GM12801 (cell line): ENCODE data around the gene FAM53B.

Source experiments
- CTCF ChIP-seq: IDR thresholded peaks from one replicate; pipeline ENCODE4 v1.5.1; 2011; ENCODE audit warnings: control low read depth; ENCODE audit not compliant: insufficient read length; ENCODE audit errors: extremely low read depth

FAM53B gene

DNA sequence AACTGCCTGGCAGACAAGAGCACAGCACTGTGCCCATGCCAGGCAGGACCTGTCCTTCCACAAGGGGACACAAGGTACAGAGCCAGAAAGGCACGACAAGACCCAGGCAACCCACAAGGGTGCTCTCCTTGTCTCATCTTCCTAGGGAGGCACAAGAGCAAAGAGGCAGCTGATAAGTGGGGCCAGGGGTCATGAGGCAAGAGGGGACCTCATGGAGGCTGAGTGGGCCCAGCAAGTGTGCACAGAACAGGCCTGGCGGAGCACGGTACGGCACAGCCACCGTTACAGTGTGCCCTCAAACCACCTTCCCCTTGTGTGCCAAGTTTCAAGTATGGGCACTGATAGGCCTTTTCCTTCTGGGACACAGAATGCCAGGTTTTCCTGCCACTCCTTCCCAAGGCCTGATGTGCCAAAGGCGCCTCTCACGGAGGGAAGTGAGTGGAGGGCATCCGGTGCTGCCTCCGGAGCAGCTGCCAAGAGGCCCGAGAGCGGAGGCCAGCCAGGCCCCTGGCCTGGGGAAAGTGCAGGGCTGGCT lies 75.6 kb downstream of the FAM53B start:
- TF ChIP-seq CTCF: no peak

DNA sequence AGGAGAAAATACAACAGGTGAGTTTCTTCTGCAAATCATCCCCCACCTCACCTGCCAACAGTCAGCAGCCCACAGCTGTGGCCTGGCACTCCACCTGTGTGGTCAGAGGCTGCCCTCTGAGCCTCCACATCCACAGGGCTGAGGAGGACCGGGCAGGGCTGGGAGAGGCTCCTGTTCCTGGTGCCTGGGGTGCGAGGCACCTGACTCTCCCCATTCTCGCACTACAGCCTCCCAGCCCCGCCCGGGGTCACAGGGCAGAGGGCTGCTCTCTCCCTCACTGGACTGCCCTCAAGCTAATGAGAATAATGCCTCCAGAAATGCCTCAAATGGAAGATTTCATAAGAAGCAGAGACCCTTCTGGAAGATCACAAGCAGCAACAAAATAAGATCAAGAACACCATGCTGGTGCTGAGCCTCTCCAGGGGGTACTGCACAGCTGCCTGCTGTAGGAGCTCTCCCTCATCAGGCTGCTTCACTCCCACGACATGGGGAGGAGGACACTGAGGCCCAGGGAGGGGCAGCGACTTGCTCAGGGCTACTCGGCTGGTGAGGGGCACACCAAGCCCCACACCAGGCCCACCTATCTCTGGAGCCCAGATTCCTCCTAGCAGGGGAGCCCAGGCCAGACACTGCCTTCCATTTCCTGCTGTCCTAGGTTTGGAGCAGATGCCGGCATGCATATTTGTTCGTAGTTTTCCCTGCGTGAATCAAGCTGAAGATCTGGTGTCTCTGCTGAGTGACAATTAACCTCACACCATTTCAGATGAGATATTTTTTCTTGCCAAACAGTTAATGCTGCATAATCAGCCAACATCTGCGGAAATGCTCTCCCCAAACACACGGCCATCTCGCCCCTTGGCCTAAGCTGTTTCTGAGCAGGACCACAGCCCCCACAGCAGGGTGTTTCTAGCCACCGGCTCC lies 76.5 kb downstream of the FAM53B start:
- no peak for TF ChIP-seq CTCF

- TF ChIP-seq CTCF: no peak
Observed at GRCh38 chr10:124666494-124666893, 77.7 kb downstream of the FAM53B start.

GRCh38 chr10:124665980-124666379 lies 78.2 kb downstream of the FAM53B start:
- TF ChIP-seq CTCF: no peak

GRCh38 chr10:124665558-124665957 lies 78.6 kb downstream of the FAM53B start:
- no peak for TF ChIP-seq CTCF

GRCh38 chr10:124665091-124665490 lies 79.1 kb downstream of the FAM53B start:
- no peak for TF ChIP-seq CTCF

DNA sequence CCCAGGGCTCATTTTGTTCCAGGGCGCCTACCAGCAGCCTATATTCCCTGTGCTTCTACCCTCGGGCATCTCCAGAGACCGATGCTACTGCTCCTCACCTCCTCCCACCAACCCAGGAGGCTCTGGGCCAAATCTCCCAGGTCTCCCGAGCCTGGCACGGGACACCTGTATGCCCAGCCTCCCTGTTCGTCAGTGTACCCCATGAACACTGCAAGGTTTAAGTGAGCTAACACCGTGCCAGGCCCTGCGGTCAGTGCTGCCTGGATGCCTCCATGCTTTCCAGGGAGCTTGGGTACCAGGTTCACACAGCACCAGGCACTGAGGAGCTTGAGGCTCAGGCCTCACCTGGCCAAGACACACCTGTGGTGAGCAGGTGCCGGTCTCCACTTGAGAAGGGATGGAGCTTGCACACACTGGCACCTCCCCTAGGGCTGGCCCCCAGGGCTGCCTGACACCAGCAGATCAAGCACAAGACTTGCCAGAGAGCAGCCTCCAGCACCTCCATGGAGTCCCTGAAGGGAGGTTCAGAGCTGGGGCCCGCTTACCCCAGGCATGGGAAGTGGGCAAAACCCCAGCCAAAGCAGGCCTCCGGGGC lies 80.3 kb downstream of the FAM53B start:
- no peak for TF ChIP-seq CTCF
